Right renal pelvis (tissue), 4 donors: ENCODE results near the gene PLEKHG4B. TPM values are rescaled to one million over a fixed set of nuclear protein-coding genes. Genes with fewer than 3 reads are reported as not detected.

Experiments used
- DNase-seq, 4 donors: peaks; one replicate each; pipeline ENCODE4 v3.0.0-alpha.2; 2013; ENCODE audit warnings: low read depth in 4 of 4, low spot score in 3 of 4, missing footprints in 1 of 4
- polyA plus RNA-seq, 4 donors: library from polyadenylated mRNA; unstranded; fragments of 120-200 nt; gene quantifications; one replicate each; pipeline ENCODE4 v1.2.1, GENCODE V29; 2013; ENCODE audit not compliant: insufficient read length in 4 of 4

Gene PLEKHG4B
- polyA plus RNA-seq, 4 donors: 10.7 to 12.1 (median 11.5) TPM

DNA sequence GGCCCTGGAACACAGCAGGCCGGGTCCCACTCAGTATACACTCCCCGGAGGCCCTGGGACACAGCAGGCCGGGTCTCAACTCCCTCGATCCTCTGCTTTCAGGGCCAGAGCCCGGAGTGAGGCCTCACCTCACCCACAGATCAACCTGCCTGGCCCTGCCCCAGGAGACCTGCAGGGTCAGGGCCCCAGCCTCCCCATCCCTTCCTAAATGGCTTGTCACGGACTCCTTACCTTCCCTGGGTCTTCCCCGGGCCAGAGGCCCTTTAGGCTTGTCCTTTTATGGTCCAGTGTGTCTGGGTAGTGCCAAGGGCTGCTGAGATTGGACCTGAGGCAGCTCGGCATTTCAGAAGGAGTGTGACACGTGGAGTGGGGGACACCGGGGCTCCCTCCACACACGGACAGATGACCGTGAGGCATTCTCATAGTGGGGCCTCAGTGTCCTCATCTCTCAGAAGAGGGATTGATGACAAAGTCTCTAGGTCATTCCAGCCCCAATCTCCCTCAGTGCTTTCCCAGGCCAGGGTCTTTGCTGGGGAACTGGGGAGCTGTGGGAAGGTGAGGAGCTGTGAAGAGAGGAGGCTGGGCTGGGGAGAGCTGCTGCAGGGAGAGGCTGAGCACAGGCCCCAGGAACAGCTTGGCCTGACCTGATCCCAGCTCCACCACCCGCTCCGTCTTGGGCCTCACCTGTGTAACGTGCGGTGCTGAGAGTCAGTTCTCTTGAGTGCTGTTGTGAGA lies 18.0 kb upstream of the PLEKHG4B start:
- DNase-seq: no peak

DNA sequence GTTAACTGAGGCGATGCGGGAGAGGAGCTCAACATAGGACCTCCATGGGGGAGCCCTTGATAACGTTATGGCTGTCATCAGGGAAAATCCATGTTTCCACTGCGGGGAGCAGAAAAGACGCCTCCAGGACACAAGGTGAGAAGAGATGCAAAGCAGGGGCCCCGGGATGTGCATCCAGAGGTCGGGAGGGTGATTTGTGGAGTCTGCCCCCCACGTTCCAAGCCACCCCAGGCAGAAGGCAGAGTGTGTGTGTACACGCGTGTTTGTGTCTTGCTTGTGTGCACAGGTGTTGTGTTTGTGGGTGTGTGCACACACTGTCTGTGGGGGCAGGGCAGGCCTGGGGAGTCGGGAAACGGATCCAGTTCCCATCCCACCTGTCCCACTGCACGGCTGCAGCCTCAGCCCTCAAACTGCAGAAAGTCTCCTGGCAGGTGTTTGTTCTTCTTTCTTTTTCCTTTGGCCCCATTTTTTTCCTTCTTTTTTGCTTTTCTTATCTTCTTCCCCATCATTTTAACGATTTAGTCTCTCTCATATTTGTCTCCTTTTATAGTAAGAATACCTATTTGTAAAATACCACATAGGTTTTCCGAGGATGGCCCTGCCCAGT lies 17.4 kb upstream of the PLEKHG4B start:
- DNase-seq: no peak

DNA sequence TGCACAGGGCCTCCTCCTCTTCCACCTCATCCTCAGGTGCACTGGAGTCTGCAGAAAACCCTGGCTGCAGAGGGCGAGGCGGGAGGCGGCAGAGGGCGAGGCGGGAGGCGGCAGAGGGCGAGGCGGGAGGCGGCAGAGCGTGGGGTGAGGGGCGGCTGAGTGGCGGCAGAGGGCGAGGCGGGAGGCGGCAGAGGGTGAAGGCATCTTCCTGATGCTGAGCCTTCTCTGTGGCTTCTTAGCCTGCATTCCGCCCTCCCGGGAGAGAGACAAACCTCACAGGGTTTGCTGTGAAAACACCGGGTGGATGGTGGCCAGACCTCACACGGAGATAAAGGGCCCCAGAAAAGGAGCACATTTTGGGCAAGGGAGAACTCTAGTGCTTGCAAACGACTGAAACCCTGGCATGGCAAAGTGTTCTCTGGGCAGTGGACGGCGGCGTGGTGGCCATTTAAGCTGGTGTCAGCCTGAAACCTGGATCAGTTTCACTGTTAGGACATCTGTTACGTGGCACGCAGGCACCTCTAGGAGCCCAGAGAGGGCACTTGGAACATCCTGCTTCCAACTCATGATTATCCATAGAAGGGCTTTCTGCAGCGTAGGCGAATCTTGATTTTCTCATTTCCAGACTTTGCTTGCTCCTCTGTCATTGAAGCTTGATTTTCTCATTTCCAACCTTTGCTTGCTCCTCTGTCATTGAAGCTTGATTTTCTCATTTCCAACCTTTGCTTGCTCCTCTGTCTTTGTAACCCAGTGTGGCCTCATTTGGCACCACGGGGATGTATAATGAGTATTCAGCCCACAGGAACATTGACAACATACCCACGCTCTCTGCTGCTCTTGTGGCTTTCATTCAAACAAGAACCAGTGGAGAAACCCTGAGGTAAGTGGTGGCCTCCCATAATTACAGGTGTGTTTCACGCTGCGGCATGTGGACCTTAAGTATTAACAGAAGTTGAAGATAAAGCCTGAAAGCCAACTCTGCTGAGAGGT lies 16.3 kb upstream of the PLEKHG4B start:
- no peak for DNase-seq

DNA sequence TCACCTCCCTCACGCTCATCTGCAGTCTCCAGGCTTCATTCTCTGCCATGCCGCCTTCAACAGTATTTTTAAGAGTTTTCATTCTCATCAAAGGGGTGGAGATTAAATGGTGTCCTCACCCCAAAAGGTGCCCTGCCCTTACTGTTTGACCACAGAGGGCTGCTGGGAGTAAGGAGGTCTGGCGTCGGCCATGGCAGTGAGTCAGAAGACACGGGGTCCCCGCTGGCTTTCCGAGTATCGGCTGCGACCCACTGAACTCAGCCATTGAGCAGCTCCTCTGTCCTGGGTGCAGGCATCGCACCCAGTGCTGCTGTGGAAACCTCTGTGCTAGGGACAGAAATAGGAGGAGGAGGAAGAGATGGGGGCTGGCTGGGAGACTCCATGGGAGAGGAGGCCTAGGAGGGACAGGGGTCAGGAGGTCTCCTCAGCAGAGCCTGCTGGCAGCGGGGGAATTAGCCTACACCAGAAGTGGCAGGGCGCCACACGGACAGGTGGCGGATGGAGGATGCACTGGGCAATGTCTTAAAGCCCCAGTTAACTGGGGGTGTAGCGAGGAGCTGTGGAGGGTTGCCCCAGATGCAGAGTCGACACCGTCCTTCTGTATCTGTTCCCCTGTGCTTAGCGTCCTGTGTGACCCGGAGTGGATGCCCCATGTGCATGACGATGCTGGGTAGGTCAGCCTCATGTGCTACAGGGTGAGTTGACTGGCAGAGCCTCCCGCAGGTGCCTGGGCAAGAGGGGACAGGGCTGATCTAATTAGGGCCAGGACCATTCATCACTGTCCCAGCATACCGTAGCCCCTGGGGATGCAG lies 15.4 kb upstream of the PLEKHG4B start:
- DNase-seq: no peak

DNA sequence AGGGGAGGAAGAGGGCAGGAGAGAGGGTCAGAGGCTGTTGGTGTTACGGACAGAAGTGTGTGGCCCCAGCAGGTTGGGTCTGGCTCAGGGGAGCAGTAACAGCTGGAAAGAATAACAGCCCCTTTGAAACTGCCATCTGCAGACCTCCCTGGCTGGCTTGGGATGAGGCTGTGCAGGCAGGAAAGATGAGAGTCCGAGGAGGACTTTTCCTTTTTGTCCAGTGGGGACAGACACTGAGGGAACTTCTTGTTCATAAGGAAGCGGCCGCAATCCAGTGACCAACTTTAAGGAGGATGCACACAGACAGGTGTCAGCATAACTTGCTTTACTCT lies 14.8 kb upstream of the PLEKHG4B start:
- DNase-seq: no peak

DNA sequence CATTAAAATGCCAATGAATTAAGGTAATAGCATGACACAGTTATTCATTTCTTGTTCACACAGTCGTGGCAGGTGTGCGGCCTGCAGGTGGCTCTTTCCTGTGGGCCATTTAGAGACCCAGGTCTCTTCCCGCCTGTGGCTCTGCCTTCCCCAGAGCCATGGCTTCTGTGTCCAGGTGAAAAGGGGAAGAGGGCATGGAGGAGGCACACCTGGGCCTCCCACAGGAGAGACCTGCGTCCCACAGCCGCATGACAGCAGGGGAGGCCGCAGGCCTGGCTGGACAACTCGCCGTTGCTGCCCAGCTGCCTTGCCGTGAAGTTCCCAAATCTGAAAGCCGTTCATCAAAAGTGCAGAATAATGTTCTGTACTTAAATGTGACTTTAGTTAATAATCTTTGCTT lies 14.4 kb upstream of the PLEKHG4B start:
- no peak for DNase-seq

DNA sequence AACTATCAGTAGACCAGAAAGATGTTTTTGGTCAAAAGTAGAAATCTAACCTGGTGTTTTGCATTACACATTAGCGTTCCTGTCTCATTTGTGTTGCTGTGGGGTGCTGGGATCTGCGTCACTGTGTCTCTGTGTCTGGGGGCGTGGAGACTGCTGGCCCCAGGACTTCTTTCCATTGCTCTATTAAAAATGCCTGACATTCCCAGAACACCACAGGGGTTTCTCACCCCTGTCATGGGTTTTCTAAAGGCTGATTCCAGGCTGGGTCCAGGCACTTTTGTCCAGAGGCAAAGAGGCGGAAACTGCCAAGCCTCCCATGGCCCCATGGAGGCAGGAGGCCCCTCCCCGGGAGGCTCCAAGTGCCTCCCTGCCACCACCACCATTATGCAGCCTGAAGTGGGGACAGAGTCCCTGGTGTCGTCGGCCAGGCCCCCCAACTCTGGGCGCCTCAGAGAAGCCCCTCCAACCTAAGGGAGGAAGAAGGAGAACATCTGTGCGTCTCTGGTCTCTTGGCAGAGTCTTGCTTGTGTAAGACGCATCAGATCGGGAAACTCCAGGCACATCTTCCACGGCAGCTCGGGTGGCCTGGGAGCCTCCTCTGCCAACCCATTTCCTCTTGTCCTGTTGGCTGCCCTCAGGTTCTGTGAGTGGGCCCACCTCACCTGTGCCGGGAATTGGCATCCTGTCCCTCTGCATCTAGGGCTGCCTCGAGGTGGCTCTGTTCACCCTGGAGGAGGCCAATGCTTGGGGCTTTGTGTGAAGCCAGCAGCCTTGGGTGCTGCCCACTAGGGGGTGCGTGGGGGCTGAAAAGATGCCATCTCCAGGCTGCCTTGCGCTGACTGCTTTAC lies 13.8 kb upstream of the PLEKHG4B start:
- no peak for DNase-seq

DNA sequence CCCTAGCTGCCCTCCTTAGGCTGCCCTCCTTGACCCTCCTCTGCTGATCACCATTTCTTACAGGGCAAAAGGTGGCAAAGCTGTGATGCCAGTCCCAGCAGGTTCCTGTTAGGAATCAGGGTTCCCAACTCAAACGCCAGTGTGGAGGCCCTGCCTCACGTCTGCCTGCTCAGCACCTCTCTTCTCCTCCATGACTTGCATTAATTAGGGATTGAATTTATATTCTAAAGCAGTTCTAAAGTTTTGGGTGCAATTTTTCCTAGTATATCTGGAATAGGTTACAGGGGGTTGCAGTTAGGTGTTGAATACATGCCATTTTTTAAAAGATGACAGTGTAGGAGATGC lies 13.2 kb upstream of the PLEKHG4B start:
- no peak for DNase-seq

DNA sequence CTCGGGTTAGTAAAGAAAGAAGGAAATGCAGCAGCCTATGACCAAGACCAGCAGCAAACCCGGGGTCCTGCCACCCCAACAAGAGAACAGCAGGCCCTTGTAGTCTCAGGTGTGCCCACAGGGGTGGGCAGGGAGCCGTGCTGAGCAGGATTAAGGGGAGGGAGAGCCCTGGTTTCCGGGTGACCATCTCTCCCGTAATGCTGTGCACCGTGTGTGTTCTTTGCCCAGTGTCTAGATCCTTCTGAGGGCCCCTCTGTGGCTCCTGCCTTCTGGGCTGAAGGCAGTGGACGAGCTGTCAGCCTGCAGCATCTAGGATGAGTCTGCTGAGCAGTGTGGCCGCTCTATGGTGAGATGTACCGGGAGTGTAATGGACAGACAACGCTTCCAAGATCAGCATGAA lies 12.7 kb upstream of the PLEKHG4B start:
- no peak for DNase-seq

DNA sequence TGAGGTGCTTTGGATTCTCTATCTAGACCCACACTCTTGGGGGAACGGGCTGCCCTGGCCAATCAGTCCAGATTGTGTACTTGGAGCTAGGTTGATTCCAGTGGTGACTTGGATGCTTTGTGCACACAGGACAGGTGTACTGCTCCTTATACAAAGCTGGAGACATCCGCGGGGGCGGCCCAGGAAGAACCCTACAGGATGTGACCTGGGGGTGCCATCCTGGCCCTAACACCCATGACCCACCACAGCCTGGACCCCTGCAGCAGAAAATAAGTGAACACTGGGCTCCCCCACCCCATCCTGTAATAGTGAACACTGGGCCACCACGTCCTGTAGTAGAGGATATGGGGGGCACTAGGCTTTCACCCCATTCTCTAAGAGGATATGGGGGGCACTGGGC lies 12.1 kb upstream of the PLEKHG4B start:
- DNase-seq: no peak

DNA sequence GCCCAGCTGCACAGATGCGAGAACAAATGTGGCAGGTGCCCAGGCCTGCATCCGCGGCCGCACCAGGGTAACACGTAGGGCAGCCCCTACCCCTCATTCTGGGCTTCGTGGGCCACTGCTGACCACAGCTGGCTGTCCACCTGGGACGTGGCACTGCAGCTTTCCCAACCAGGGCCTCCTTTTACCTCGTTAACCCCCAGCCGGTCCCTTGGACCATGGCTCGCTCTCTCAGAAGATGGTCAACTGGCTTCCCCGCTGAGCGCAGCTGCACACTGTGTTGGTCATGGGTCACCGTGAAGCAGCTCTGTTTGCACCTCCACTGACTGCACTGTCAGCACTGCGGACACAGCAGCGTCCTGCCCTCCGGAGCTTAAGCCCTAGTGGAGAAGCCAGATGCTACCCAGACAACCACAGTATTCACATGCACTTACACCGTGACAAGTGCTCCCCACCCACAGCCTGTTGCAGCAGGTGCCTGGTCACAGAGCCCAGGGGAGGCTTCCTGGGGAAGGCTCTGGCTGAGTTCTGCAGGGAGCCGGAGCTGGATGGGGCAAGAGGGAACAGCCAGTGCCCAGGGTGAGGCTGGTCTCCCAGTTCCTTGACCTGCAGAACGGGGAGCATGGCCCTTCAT lies 10.5 kb upstream of the PLEKHG4B start:
- DNase-seq: no peak

DNA sequence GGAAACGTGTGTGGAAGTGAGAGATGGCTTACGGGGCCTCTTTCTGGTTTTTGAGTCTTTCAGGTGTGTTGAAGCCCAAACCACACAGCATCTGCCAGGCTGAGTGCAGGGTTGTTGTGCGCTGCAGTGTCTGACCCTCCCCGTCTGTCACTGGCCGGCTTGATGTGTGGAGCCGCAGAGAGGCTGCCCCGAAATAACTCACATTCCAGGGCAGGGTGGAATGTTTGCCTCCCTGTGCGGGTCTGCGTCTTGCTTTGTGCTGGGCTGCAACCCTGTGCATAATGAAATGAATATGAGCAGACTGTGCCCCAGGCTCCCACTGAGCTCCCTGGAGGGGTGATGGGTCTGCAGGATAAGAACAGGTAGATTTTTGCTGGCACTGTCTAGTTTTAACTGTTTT lies 9.9 kb upstream of the PLEKHG4B start:
- DNase-seq: no peak

DNA sequence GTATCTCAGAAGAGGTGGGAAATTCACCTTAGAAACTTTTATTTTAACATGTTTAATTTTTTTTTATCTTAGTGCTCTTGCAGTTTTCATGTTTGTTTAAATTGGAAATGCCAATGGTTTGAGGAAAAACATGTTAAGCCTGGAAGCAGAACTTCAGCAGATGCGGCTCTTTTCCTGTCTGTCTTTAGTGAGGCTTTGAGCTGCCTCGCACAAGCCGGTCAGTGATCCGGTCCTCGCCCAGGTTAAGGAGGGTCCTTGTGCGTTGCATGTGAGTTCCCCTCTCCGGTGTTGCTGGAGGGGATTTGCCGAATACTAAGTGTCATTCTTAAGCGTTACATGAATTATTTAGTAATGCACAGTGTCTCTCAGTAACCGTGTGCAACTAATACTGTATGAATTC lies 9.4 kb upstream of the PLEKHG4B start:
- no peak for DNase-seq

DNA sequence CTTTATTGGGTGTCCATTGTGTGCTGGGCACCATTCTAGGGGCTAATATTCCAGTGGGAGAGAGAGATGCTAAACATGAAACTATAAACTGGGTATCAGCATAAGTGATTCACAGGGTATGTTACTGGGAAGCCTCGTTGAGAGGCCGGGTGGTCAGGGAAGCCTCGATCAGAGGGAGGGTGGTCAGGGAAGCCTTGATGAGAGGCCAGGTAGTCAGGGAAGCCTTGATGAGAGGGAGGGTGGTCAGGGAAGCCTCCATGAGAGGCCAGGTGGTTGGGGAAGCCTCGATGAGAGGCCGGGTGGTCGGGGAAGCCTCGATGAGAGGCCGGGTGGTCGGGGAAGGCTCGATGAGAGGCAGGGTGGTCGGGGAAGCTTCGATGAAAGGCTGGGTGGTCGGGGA lies 8.9 kb upstream of the PLEKHG4B start:
- no peak for DNase-seq

DNA sequence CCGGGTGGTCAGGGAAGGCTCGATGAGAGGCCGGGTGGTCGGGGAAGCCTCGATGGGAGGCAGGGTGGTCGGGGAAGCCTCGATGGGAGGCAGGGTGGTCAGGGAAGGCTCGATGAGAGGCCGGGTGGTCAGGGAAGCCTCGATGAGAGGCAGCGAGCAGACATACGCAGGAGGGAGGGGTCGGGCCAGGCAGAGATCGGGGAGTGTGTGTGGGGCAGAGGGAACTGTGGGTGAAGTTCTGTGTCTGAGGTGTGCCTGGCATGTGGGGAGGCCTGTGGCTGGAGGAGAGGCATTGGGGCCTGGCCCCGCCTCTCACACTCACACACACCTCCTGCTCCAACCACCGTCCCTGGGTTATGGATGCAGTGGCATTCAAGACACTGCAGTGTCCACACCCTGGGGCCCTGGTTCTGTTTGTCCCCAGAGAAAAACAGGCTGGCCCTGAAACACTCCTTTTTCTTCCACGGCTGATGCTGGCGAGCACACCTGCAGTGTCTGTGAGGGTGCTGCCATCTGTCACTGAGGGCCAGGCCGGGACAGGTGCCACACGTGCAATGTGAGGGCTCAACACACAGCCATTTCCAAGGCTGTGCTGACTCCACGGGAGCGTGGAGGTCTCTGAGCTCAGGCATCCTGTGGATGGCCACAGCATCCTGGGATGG lies 6.5 kb upstream of the PLEKHG4B start:
- no peak for DNase-seq

DNA sequence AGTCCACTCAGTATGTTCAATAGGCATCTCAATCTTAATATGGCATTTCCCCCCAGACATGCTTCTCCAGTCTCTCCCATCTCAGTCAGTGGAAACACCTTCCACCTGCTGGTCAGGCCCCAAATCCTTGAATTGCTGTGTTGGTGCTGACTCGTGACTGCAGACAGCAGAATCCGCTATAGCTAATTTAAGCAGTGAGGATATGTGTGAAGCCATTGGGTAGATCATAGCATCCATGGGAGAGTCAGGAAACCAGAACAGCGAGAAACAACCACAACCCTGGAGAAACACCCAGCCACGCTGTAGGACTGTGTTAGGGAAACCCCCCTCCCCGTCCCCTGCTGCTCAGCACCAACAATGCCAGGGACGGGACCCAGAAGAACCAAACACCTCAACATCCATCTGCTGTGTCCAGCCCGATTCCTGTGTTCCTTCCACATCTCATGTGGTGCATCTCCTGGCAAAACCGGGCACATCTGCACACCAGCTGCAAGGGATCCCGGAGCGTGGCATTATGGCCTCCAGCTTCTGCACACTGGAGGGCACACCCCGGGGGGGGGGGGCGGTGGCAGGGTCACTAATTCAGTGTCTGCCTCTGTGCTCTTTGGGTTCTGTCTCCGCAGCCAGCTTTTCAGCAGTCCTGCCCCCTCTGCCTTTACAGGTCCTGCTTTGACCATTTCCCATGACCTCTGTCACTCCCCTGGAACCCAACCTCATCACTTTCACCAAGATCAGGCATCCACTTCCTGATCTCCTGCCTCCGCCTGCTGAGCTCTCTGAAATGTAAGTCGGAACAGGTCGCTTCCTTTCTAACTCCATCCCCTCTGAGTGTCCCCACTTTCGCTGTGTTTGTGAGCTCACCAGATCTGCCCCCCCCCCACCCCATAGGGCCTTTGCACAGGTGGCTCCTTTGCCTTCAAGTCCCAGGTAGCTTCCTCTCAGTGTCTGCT lies 2.4 kb upstream of the PLEKHG4B start:
- no peak for DNase-seq

DNA sequence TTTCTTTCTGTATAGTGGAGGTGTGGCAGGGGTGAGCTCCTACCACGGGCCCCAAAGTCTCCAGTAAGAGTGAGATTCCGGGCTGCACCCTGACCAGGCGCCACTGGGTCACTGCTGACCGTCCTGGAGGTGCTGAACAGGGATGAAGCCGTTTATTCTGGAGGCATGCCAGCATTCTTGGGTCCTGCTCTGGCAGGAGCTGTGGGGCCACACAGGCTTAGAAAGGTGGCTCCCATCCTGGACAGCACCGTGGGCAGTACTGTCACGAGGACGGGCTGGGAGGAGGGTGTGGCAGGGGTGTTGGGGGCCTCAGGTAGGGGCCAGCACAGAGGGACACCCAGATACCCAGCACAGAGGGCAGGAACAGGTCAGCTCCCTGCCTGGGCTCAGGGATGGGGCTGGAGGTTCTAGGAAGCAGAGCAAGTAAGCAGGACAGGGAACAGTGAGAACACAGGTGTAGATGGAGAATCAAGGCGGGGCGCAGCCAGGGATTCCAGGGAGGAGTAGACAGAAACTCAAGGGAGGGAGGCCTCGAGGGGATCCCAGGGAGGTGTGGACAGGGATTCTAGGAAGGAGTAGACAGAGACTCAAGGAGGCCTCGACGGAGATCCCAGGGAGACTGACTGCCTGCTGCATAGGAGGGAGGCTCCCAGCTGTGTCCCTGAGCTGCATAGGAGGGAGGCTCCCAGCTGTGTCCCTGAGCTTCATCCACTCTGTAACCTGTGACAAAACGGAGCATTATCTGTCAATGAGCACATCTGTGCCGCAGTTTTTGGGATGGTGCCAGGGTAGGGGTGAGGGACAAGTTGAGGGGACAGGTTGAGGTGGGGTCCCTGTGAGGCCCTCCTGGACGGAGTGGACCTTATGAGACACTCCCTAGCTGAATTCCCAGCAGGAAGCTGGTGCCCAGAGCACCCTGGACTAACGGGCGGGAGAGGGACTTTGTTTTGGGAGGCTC lies 1.1 kb upstream of the PLEKHG4B start:
- no peak for DNase-seq
